Trophoblast cell (in vitro differentiated cells and primary cell): ENCODE data around the gene ZNF197.

Experiments
- DNase-seq, 2 donors: peaks; one replicate each; pipeline ENCODE4 v3.0.0-alpha.2; 2016
- H2AFZ ChIP-seq: 2 replicates; pipeline ENCODE4 v1.6.1; 2013; ENCODE audit warnings: low read length, moderate library complexity, mild to moderate bottlenecking; ENCODE audit not compliant: insufficient read depth, poor library complexity
- H2AK5ac ChIP-seq: 2 replicates; pipeline ENCODE4 v1.6.1; 2013; ENCODE audit warnings: mild to moderate bottlenecking, low read length
- H2BK120ac ChIP-seq: 2 replicates; pipeline ENCODE4 v1.6.1; 2013; ENCODE audit warnings: low read length, mild to moderate bottlenecking, moderate library complexity; ENCODE audit not compliant: insufficient read depth, poor library complexity
- H2BK12ac ChIP-seq: 2 replicates; pipeline ENCODE4 v1.6.1; 2013; ENCODE audit warnings: mild to moderate bottlenecking, low read length, moderate library complexity
- H2BK5ac ChIP-seq: 2 replicates; pipeline ENCODE4 v1.6.1; 2013; ENCODE audit warnings: low read length, low read depth, moderate library complexity, mild to moderate bottlenecking; ENCODE audit not compliant: poor library complexity
- H3K14ac ChIP-seq: 2 replicates; pipeline ENCODE4 v1.6.1; 2013; ENCODE audit warnings: mild to moderate bottlenecking, low read length
- H3K18ac ChIP-seq: 2 replicates; pipeline ENCODE4 v1.6.1; 2013; ENCODE audit warnings: mild to moderate bottlenecking, low read length
- H3K23ac ChIP-seq: 2 replicates; pipeline ENCODE4 v1.6.1; 2013; ENCODE audit warnings: low read length
- H3K27ac ChIP-seq: 2 replicates; pipeline ENCODE4 v1.5.1; 2013; ENCODE audit warnings: low read depth, mild to moderate bottlenecking, inconsistent platforms, low read length, moderate library complexity
- H3K27me3 ChIP-seq: 2 replicates; pipeline ENCODE4 v1.6.1; 2013; ENCODE audit warnings: inconsistent platforms, mild to moderate bottlenecking, low read length, moderate library complexity; ENCODE audit not compliant: insufficient read depth
- H3K36me3 ChIP-seq, 2 experiments: 1 replicate in 1 of 2; 2 replicates in 1 of 2; pipeline ENCODE4 v1.6.1; 2013; ENCODE audit warnings: low read length in 2 of 2, mild to moderate bottlenecking in 2 of 2, moderate library complexity in 1 of 2; ENCODE audit not compliant: insufficient read depth in 2 of 2, control insufficient read depth in 1 of 2
- H3K4ac ChIP-seq: 2 replicates; pipeline ENCODE4 v1.6.1; 2013; ENCODE audit warnings: low read depth, mild to moderate bottlenecking, low read length, moderate library complexity
- H3K4me1 ChIP-seq, 2 experiments: 1 replicate in 1 of 2; 2 replicates in 1 of 2; pipeline ENCODE4 v1.6.1; 2013; ENCODE audit warnings: low read length in 2 of 2, mild to moderate bottlenecking in 2 of 2, moderate library complexity in 1 of 2; ENCODE audit not compliant: insufficient read depth in 2 of 2, control insufficient read depth in 1 of 2
- H3K4me2 ChIP-seq: 2 replicates; pipeline ENCODE4 v1.6.1; 2013; ENCODE audit warnings: inconsistent platforms, mild to moderate bottlenecking, low read length, moderate library complexity
- H3K4me3 ChIP-seq: 2 replicates; pipeline ENCODE4 v1.5.1; 2013; ENCODE audit warnings: mild to moderate bottlenecking, low read depth, low read length, inconsistent platforms
- H3K79me1 ChIP-seq: one replicate; pipeline ENCODE4 v1.6.1; 2013; ENCODE audit warnings: low read length
- H3K79me2 ChIP-seq: 2 replicates; pipeline ENCODE4 v1.6.1; 2013; ENCODE audit warnings: low read length, mild to moderate bottlenecking; ENCODE audit not compliant: control insufficient read depth, insufficient read depth, poor library complexity
- H3K9ac ChIP-seq: 2 replicates; pipeline ENCODE4 v1.6.1; 2013; ENCODE audit warnings: mild to moderate bottlenecking, low read length
- H3K9me3 ChIP-seq: 2 replicates; pipeline ENCODE4 v1.6.1; 2013; ENCODE audit warnings: low read depth, mild to moderate bottlenecking, control low read depth, inconsistent platforms, low read length; ENCODE audit not compliant: insufficient read depth
- H4K12ac ChIP-seq: 2 replicates; pipeline ENCODE4 v1.6.1; 2013; ENCODE audit warnings: low read depth, mild to moderate bottlenecking, low read length, moderate library complexity
- H4K8ac ChIP-seq: 2 replicates; pipeline ENCODE4 v1.6.1; 2013; ENCODE audit warnings: low read depth, mild to moderate bottlenecking, low read length, moderate library complexity
- H4K91ac ChIP-seq: one replicate; pipeline ENCODE4 v1.6.1; 2013; ENCODE audit warnings: low read depth, mild to moderate bottlenecking, low read length, moderate library complexity
- WGBS: extraction: QIAGEN DNeasy Blood & Tissue Kit; methylation state at CpG from one replicate; pipeline ENCODE4 v1.1.7; 2013; ENCODE audit warnings: missing lambda C conversion rate; ENCODE audit not compliant: insufficient read length, insufficient coverage; ENCODE audit errors: extremely low coverage; 5-methylcytosine and 5-hydroxymethylcytosine counted together

Gene ZNF197

DNA sequence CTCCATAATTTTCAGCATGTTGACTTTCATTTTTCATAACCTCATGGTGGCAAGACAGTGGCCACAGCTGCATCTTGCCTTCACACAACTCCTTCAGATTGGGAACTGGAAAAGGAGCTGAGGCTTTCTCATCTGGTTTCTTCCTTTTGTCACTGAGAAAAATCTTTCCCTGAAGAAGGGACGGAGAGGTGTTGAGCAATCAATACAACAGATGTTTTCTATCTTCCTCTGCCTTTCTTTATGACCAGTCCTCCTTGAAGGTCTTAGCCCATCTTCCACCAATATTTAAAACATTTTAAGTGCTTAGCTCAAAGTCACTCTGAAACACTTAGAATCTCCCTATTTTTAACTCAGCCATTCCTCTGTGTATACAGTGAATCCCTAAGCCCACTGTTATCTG lies 28.2 kb upstream of the ZNF197 start:
- Histone ChIP-seq H3K14ac (no peak overlapping the region), H3K9me3 (no peaks in the 10 kb centered on the region), H2AFZ (no peak overlapping the region), H3K23ac (no peak overlapping the region), H2BK5ac (no peak overlapping the region), H3K36me3 (peaks cover 6 to 22% of the 10 kb centered on the region in 2 experiments), H3K79me2 (no peaks in the 10 kb centered on the region), H2BK120ac (no peak overlapping the region), H3K4ac (no peak overlapping the region), H2BK12ac (no peak overlapping the region), H2AK5ac (no peak overlapping the region), H3K4me2 (no peak overlapping the region), H3K4me1 (no peaks in the 10 kb centered on the region), H3K27ac (no peak overlapping the region), H3K9ac (no peak overlapping the region), H4K91ac (no peak overlapping the region), H3K27me3 (no peaks in the 10 kb centered on the region), H4K8ac (no peak overlapping the region), H3K4me3 (no peak overlapping the region), H3K79me1 (no peaks in the 10 kb centered on the region), H4K12ac (no peak overlapping the region), H3K18ac (no peak overlapping the region)
- no peak for DNase-seq
- no CpG with 5 or more reads among the region's 1 CpG for WGBS

DNA sequence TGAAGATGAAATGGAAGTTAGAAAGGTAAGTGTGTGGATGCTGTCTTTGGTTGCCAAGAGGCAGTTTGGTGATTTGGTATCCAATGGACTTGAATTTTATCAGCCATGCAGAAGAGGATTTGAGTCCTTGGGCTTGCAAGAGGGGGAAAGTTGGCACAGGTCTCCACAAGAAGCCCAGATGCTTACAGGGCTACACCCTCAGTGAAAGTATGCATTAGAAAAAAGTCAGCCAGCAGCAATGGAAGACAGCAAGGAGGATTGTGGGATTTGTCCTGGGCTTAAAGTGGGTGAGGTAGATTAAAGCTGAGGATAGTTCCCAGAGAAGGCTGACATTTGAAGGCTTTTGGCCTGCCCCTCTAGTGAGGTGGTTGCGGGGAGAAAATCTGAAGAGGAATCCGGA lies 23.1 kb upstream of the ZNF197 start:
- Histone ChIP-seq H2AK5ac (no peak overlapping the region), H3K27ac (no peak overlapping the region), H4K12ac (no peak overlapping the region), H3K36me3 (peaks cover 0 to 3% of the 10 kb centered on the region in 2 experiments), H2BK120ac (no peak overlapping the region), H3K9ac (no peak overlapping the region), H2BK12ac (no peak overlapping the region), H3K79me1 (no peaks in the 10 kb centered on the region), H4K91ac (no peak overlapping the region), H3K9me3 (no peaks in the 10 kb centered on the region), H3K4me2 (no peak overlapping the region), H3K4me3 (no peak overlapping the region), H3K4ac (no peak overlapping the region), H3K23ac (no peak overlapping the region), H2AFZ (no peak overlapping the region), H3K14ac (no peak overlapping the region), H3K4me1 (no peaks in the 10 kb centered on the region), H3K27me3 (no peaks in the 10 kb centered on the region), H3K79me2 (no peaks in the 10 kb centered on the region), H3K18ac (no peak overlapping the region), H4K8ac (no peak overlapping the region), H2BK5ac (no peak overlapping the region)
- no CpG with 5 or more reads among the region's 2 CpGs for WGBS
- DNase-seq: no peak

DNA sequence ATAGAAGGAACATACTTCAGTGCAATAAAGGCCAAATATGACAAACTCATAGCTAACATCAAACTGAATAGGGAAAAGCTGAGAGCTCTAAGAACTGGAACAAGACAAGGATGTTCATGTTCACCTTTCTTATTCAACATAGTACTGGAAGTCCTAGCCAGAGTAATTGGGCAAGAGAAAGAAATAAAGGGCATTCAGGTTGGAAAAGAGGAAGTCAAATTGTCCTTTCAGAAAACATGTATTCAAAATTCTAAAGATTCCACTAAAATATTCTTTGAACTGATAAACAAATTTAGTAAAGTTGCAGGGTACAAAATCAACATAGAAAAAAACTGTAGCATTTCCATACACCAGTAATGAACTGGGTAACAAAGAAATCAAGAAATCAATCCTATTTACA lies 12.2 kb upstream of the ZNF197 start:
- H4K12ac ChIP-seq: no peak overlapping the region
- peaks cover 0 to 1% of the 10 kb centered on the region in 2 experiments for H3K36me3 ChIP-seq
- H3K4ac ChIP-seq: no peak overlapping the region
- H3K18ac ChIP-seq: no peak overlapping the region
- no peak overlapping the region for H4K8ac ChIP-seq
- no peak overlapping the region for H2AK5ac ChIP-seq
- no peak overlapping the region for H2BK12ac ChIP-seq
- H3K79me2 ChIP-seq: no peaks in the 10 kb centered on the region
- no peak overlapping the region for H4K91ac ChIP-seq
- no peaks in the 10 kb centered on the region for H3K79me1 ChIP-seq
- no peak overlapping the region for H2BK120ac ChIP-seq
- H3K4me2 ChIP-seq: no peak overlapping the region
- no peak for DNase-seq
- H3K9ac ChIP-seq: no peak overlapping the region
- no peak overlapping the region for H3K14ac ChIP-seq
- no peaks in the 10 kb centered on the region for H3K9me3 ChIP-seq
- H3K23ac ChIP-seq: no peak overlapping the region
- no peak overlapping the region for H2BK5ac ChIP-seq
- no peaks in the 10 kb centered on the region for H3K27me3 ChIP-seq
- no peak overlapping the region for H3K4me3 ChIP-seq
- no peak overlapping the region for H2AFZ ChIP-seq
- H3K4me1 ChIP-seq: no peaks in the 10 kb centered on the region
- no peak overlapping the region for H3K27ac ChIP-seq

DNA sequence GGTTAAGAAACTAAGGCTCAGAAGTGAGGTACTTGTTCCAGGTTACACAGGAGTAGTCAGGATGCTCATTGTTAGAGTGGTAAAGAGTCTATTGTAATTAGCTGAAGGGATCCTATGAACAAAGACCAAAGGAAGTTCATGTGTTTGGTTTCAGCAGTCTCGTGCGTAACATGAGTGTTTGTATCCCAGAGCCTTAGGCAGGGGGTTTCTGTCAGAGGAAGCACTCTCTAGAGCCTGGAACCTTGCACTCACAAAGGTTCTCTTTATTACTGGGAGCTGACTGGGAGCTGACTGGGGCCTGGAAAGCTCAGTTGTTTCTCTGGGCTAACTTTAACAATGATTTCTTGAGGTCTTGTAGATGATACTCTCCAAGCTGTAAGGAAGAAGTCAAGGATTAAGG lies 3.9 kb downstream of the ZNF197 start:
- no CpG with 5 or more reads among the region's 2 CpGs for WGBS
- H4K12ac ChIP-seq: no peak overlapping the region
- H4K8ac ChIP-seq: no peak overlapping the region
- no peak overlapping the region for H3K4me2 ChIP-seq
- no peak overlapping the region for H2BK12ac ChIP-seq
- H2BK5ac ChIP-seq: no peak overlapping the region
- H4K91ac ChIP-seq: no peak overlapping the region
- H3K4me1 ChIP-seq: no peaks in the 10 kb centered on the region
- peaks cover 3% of the 10 kb centered on the region for H3K79me2 ChIP-seq
- no peak for DNase-seq
- no peak overlapping the region for H3K23ac ChIP-seq
- H3K4ac ChIP-seq: no peak overlapping the region
- H3K9me3 ChIP-seq: peaks cover 2% of the 10 kb centered on the region
- H2AFZ ChIP-seq: no peak overlapping the region
- no peaks in the 10 kb centered on the region for H3K27me3 ChIP-seq
- H3K36me3 ChIP-seq: peaks cover 13 to 21% of the 10 kb centered on the region in 2 experiments
- no peak overlapping the region for H3K9ac ChIP-seq
- H3K18ac ChIP-seq: no peak overlapping the region
- H3K79me1 ChIP-seq: peaks cover 6% of the 10 kb centered on the region
- no peak overlapping the region for H3K27ac ChIP-seq
- no peak overlapping the region for H3K14ac ChIP-seq
- H2BK120ac ChIP-seq: no peak overlapping the region
- H2AK5ac ChIP-seq: no peak overlapping the region
- no peak overlapping the region for H3K4me3 ChIP-seq
